Heart left ventricle (tissue), 13 donors: ENCODE data around the gene HIC1.

Experiments
- POLR2A ChIP-seq, 2 donors: fragments of 450-650 bp; IDR thresholded peaks; one replicate each; pipeline ENCODE4 v1.6.1; 2017; ENCODE audit warnings: antibody characterized with exemption in 2 of 2, mild to moderate bottlenecking in 2 of 2, moderate library complexity in 2 of 2
- TF ChIP-seq, protein P1 (sequence below), 12 donors: fragments of 200-600 bp; sonication (generic) in 4 of 12; IDR thresholded peaks; one replicate each; pipeline versions ENCODE4 v1.5.0 to v1.8.0; 2018 to 2022; ENCODE audit warnings: antibody characterized with exemption in 12 of 12, mild to moderate bottlenecking in 5 of 12
- donor health status: ischemic (EF 13 %, LVEDD 7.1; RV severe dilation, severe dysfunction).
- donor health status: DM: no; HTN: yes; CAD: no.
- donor health status: DM: no; HTN: no; CAD: no.
- donor health status: ischemic (EF 25% LVEDD 6.9; RV normal size, moderate dysfunction).
- donor health status: ischemic (EF 25% LVEDD 5.7; RV mildly dilated, moderate dysfunction).
- donor health status: ischemic (EF 35%, LVEDD 5.7; RV mildly dilated, moderate dysfunction).
- donor health status: nonischemic (EF 11% LVEDD 7.7; RV severe dilation, severe dysfunction).
- donor health status: DM: yes; HTN: yes; CAD: no.
- donor health status: PGD.
- donor health status: ischemic (EF 29% LVEDD 5.4; RV normal size, mild dysfunction).
- donor health status: nonischemic (EF 23%, LVEDD 6.1; RV moderate dilation, normal function).

GRCh38 chr17:2023256-2023655 lies 31.6 kb upstream of the HIC1 start:
- no peak for TF ChIP-seq POLR2A (IDR thresholded peaks at IDR 0.05)
- TF ChIP-seq, protein P1, sequence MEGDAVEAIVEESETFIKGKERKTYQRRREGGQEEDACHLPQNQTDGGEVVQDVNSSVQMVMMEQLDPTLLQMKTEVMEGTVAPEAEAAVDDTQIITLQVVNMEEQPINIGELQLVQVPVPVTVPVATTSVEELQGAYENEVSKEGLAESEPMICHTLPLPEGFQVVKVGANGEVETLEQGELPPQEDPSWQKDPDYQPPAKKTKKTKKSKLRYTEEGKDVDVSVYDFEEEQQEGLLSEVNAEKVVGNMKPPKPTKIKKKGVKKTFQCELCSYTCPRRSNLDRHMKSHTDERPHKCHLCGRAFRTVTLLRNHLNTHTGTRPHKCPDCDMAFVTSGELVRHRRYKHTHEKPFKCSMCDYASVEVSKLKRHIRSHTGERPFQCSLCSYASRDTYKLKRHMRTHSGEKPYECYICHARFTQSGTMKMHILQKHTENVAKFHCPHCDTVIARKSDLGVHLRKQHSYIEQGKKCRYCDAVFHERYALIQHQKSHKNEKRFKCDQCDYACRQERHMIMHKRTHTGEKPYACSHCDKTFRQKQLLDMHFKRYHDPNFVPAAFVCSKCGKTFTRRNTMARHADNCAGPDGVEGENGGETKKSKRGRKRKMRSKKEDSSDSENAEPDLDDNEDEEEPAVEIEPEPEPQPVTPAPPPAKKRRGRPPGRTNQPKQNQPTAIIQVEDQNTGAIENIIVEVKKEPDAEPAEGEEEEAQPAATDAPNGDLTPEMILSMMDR (IDR thresholded peaks at IDR 0.05) = no peak
